A673 (cell line): ENCODE results near the gene EIF3F.

Experiments
- CTCF ChIP-seq: fragments of 300-800, 200-600 bp; sonication (generic); conservative IDR thresholded peaks from 2 replicates; pipeline ENCODE4 v1.5.1; 2017; ENCODE audit warnings: low read depth, mild to moderate bottlenecking, antibody characterized with exemption, low read length, moderate library complexity, mixed read lengths
- EZH2 ChIP-seq: fragments of 200-600 bp; sonication (generic); IDR thresholded peaks from 2 replicates; pipeline ENCODE4 v1.6.1; 2017; ENCODE audit warnings: borderline replicate concordance, low read depth, mild to moderate bottlenecking, mixed read lengths, antibody characterized with exemption, low read length; ENCODE audit not compliant: poor library complexity, severe bottlenecking

- TF ChIP-seq CTCF (no peak), EZH2 (no peak)
Measured at GRCh38 chr11:8041576-8041975, 54.4 kb downstream of the EIF3F start.
